ENCODE results near the gene WWC2. TPM values are rescaled to one million over a fixed set of nuclear protein-coding genes. Genes with fewer than 3 reads are reported as not detected.

Gene WWC2
- total RNA-seq, 1 donor from 2014 or later = 48.0 TPM

- no peak for TF ChIP-seq CTCF (IDR thresholded peaks at IDR 0.05)
- Mint-ChIP-seq H3K36me3 (ENCODE audit: low read depth) (peaks cover 26% of the 10 kb centered on the region), H3K4me3 (ENCODE audit: unreplicated experiment) (no peak overlapping the region), H3K27me3 (ENCODE audit: low read depth) (no peaks in the 10 kb centered on the region), H3K4me1 (ENCODE audit: low read depth) (no peaks in the 10 kb centered on the region), H3K27ac (ENCODE audit: unreplicated experiment) (no peak overlapping the region), H3K9me3 (ENCODE audit: low read depth) (no peaks in the 10 kb centered on the region)
- DNase-seq (ENCODE audit: low spot score) = no peak
These were observed 215.3 kb downstream of the WWC2 start for GRCh38 chr4:183314336-183314735.

GRCh38 chr4:183314806-183315205 lies 215.7 kb downstream of the WWC2 start:
- no peaks in the 10 kb centered on the region for H3K27me3 Mint-ChIP-seq (ENCODE audit: low read depth)
- peaks cover 26% of the 10 kb centered on the region for H3K36me3 Mint-ChIP-seq (ENCODE audit: low read depth)
- no peak for TF ChIP-seq CTCF (IDR thresholded peaks at IDR 0.05)
- no peaks in the 10 kb centered on the region for H3K9me3 Mint-ChIP-seq (ENCODE audit: low read depth)
- H3K4me1 Mint-ChIP-seq (ENCODE audit: low read depth) = no peaks in the 10 kb centered on the region
- H3K27ac Mint-ChIP-seq (ENCODE audit: unreplicated experiment) = no peak overlapping the region
- H3K4me3 Mint-ChIP-seq (ENCODE audit: unreplicated experiment) = no peak overlapping the region
- DNase-seq (ENCODE audit: low spot score) = no peak

- no peak for TF ChIP-seq CTCF (IDR thresholded peaks at IDR 0.05)
- no peaks in the 10 kb centered on the region for H3K4me1 Mint-ChIP-seq (ENCODE audit: low read depth)
- H3K36me3 Mint-ChIP-seq (ENCODE audit: low read depth) = peaks cover 12% of the 10 kb centered on the region
- H3K27me3 Mint-ChIP-seq (ENCODE audit: low read depth) = no peaks in the 10 kb centered on the region
- H3K9me3 Mint-ChIP-seq (ENCODE audit: low read depth) = no peaks in the 10 kb centered on the region
- no peak for DNase-seq (ENCODE audit: low spot score)
- no peak overlapping the region for H3K4me3 Mint-ChIP-seq (ENCODE audit: unreplicated experiment)
- no peak overlapping the region for H3K27ac Mint-ChIP-seq (ENCODE audit: unreplicated experiment)
These were observed 219.6 kb downstream of the WWC2 start for GRCh38 chr4:183318656-183319055.

DNA sequence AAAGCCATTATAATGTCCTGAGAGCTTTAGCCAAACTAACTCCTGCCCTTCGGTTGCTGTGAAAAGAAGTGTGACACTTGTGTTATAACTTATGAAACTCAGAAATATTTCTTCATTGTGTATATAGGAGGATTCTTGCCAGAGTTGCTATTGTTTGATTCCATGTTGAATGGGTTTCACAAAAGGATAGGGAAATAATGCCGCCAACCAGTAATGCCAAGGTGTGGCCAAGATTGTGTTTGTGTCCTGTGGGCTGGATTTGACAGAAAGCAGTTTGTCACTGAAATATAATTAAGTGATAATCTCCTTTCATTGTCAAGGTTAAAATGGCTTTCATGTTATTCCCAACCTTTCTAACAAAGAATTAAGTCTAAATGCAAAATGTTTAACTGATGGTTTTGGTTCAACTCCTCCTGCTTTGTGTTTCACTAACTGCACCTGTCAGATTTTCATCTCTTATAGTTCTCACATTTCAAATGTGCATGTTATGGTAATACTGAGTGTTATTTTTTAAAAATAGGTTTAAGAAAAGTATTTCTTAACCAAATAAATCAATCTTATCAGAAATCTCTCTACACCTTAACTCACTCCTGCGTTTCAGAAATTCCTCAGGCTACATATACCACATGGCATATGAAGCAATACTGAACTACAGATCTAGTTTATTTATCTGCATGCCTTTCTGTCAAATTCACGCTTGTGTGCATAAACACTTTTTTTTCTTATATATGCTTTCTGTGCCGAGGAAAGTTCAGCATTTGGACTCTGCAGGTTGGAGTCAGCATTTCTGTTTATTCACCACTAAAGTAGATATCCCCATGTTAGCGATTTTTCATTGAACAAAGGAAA lies 221.4 kb downstream of the WWC2 start, which contains the start of gene CLDN22:
CLDN22 (minus strand) TSS at position 66 of the 849 bp plus-strand sequence; CDS start at position 8, 58 bp downstream.
- Mint-ChIP-seq H3K36me3 (ENCODE audit: low read depth) (peaks cover 3% of the 10 kb centered on the region), H3K27ac (ENCODE audit: unreplicated experiment) (no peak within 1 kb of the TSS), H3K4me1 (ENCODE audit: low read depth) (no peaks in the 10 kb centered on the region), H3K27me3 (ENCODE audit: low read depth) (no peaks in the 10 kb centered on the region), H3K9me3 (ENCODE audit: low read depth) (no peaks in the 10 kb centered on the region), H3K4me3 (ENCODE audit: unreplicated experiment) (no peak within 1 kb of the TSS)
- no peak for DNase-seq (ENCODE audit: low spot score)
- TF ChIP-seq CTCF (IDR thresholded peaks at IDR 0.05) = no peak

DNA sequence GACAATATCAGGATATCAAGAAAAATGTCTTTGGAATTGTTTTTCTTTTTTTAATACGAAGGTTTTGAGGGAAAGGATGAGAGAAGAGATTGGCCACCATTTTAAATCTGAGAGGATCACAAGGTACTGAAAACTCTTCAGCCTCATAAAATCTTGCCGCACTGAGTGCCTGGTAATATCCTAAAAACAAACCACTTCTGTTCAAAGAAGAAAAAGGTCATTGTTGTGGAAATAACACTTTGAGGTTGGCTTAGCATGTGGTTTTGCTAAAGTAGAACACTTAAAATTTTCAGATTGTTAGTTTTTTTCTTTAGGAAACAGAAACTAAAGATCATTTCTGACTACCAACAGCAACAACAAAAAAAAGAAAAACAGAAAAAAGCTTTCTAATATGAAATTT lies 222.0 kb downstream of the WWC2 start:
- H3K36me3 Mint-ChIP-seq (ENCODE audit: low read depth) = no peaks in the 10 kb centered on the region
- no peaks in the 10 kb centered on the region for H3K27me3 Mint-ChIP-seq (ENCODE audit: low read depth)
- TF ChIP-seq CTCF (IDR thresholded peaks at IDR 0.05) = no peak

More for the DNA sequence above, 222.0 kb downstream of the WWC2 start:
- Mint-ChIP-seq H3K4me3 (ENCODE audit: unreplicated experiment) (no peak overlapping the region), H3K9me3 (ENCODE audit: low read depth) (peaks cover 3% of the 10 kb centered on the region), H3K27ac (ENCODE audit: unreplicated experiment) (no peak overlapping the region), H3K4me1 (ENCODE audit: low read depth) (no peaks in the 10 kb centered on the region)
- no peak for DNase-seq (ENCODE audit: low spot score)
